ENCODE results near the gene ACTN1.

Gene ACTN1

DNA sequence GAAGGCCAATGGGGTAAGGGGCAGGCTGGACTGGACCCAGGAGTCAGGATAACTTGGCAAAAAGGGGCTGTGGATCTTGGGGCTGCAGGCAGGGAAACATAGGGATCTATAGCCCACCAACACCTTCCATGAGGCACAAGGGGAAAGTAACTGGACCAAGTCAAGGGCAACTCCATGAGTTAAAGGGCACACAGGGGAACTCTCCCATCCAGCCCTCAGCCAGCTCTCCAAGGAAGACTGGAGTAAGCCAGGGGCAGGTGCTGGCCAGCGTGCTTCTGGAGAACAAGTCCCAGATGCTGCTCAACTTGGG lies 154.9 kb downstream of the ACTN1 start:
- no peak for DNase-seq (ENCODE audit: low read depth)
